HEK293 (cell line): ENCODE data around the gene MAP1LC3B2.
A peak's percentile ranks its signal among the peaks of the same experiment; 100 is the strongest.

Source experiments
- CTCF ChIA-PET: fragments of 350-600 bp; formaldehyde crosslinking; extraction: SDS; loops from one replicate; lab custom pipeline; 2021; ENCODE audit warnings: antibody characterized with exemption; lab: Yijun Ruan, JAX
- POLR2A ChIA-PET: fragments of 300-600 bp; formaldehyde crosslinking; extraction: SDS; loops from one replicate; lab custom pipeline; 2020; ENCODE audit warnings: antibody characterized with exemption, inconsistent platforms; lab: Yijun Ruan, JAX
- H3K27ac ChIP-seq: fragments of 200-500 bp; sonication (Bioruptor generic); 2 replicates; pipeline ENCODE4 v1.5.1; 2014; ENCODE audit warnings: low read depth, low read length, control low read depth, inconsistent platforms; ENCODE audit errors: extremely low read depth
- H3K36me3 ChIP-seq, 2 experiments: fragments of 200-500 bp in 1 of 2; sonication (Bioruptor generic) in 1 of 2; 1 replicate in 1 of 2; 2 replicates in 1 of 2; pipeline ENCODE4 v1.5.1; 2014 to 2017; ENCODE audit warnings: inconsistent platforms in 2 of 2, low read length in 2 of 2; ENCODE audit not compliant: control insufficient read depth in 2 of 2, insufficient read depth in 1 of 2
- H3K4me1 ChIP-seq: fragments of 200-500 bp; sonication (Bioruptor generic); 2 replicates; pipeline ENCODE4 v1.5.1; 2014; ENCODE audit warnings: mild to moderate bottlenecking, low read length, inconsistent platforms; ENCODE audit not compliant: control insufficient read depth, insufficient read depth
- H3K4me3 ChIP-seq: 2 replicates; pipeline ENCODE4 v1.5.1; 2011; ENCODE audit warnings: low read depth, mild to moderate bottlenecking, control low read depth, low read length, moderate library complexity
- H3K9me3 ChIP-seq: fragments of 200-500 bp; sonication (Bioruptor generic); 2 replicates; pipeline ENCODE4 v1.5.1; 2014; ENCODE audit warnings: low read depth, low read length, inconsistent platforms; ENCODE audit not compliant: control insufficient read depth, insufficient read depth
- ATF2 ChIP-seq: fragments of 450-650 bp; formaldehyde crosslinking; IDR thresholded peaks from 2 replicates; pipeline ENCODE4 v1.5.1; 2016; ENCODE audit warnings: missing biosample characterization, missing genetic modification characterization, low read depth
- GLIS1 ChIP-seq: fragments of 450-650 bp; formaldehyde crosslinking; IDR thresholded peaks from 2 replicates; pipeline ENCODE4 v1.5.1; 2016; ENCODE audit warnings: missing biosample characterization, missing genetic modification characterization
- SP7 ChIP-seq: fragments of 450-650 bp; formaldehyde crosslinking; IDR thresholded peaks from 2 replicates; pipeline ENCODE4 v1.5.1; 2016; ENCODE audit warnings: missing biosample characterization, missing genetic modification characterization
- TCF7L2 ChIP-seq: IDR thresholded peaks from 2 replicates; pipeline ENCODE4 v1.6.1; 2011; ENCODE audit warnings: low read depth, mild to moderate bottlenecking, inconsistent platforms, low read length, moderate library complexity, borderline replicate concordance
- ZBTB10 ChIP-seq: fragments of 450-650 bp; formaldehyde crosslinking; IDR thresholded peaks from 2 replicates; pipeline ENCODE4 v1.5.1; 2016; ENCODE audit warnings: missing biosample characterization, missing genetic modification characterization
- ZBTB17 ChIP-seq: fragments of 450-650 bp; formaldehyde crosslinking; IDR thresholded peaks from 2 replicates; pipeline ENCODE4 v1.5.1; 2016; ENCODE audit warnings: missing biosample characterization, missing genetic modification characterization
- ZBTB26 ChIP-seq: fragments of 450-650 bp; formaldehyde crosslinking; optimal IDR thresholded peaks from 2 replicates; pipeline ENCODE3; 2016; ENCODE audit warnings: missing biosample characterization, mild to moderate bottlenecking, missing genetic modification characterization
- ZFP41 ChIP-seq: fragments of 450-650 bp; formaldehyde crosslinking; IDR thresholded peaks from 2 replicates; pipeline ENCODE4 v1.5.1; 2016; ENCODE audit warnings: missing biosample characterization, missing genetic modification characterization, borderline replicate concordance
- ZIC2 ChIP-seq: fragments of 450-650 bp; formaldehyde crosslinking; IDR thresholded peaks from 2 replicates; pipeline ENCODE4 v1.5.1; 2016; ENCODE audit warnings: missing biosample characterization, missing genetic modification characterization
- ZNF174 ChIP-seq: fragments of 450-650 bp; formaldehyde crosslinking; IDR thresholded peaks from 2 replicates; pipeline ENCODE4 v1.5.0; 2017; ENCODE audit warnings: missing biosample characterization, mild to moderate bottlenecking, missing genetic modification characterization
- ZNF175 ChIP-seq: fragments of 450-650 bp; formaldehyde crosslinking; IDR thresholded peaks from 2 replicates; pipeline ENCODE4 v1.5.1; 2016; ENCODE audit warnings: missing biosample characterization, missing genetic modification characterization
- ZNF221 ChIP-seq: fragments of 450-650 bp; formaldehyde crosslinking; IDR thresholded peaks from 2 replicates; pipeline ENCODE4 v1.5.1; 2017; ENCODE audit warnings: missing biosample characterization, missing genetic modification characterization, borderline replicate concordance
- ZNF274 ChIP-seq, 2 experiments: fragments of 200-500 bp in 1 of 2; fragments of 450-650 bp in 1 of 2; sonication (Bioruptor generic) in 1 of 2; formaldehyde crosslinking in 1 of 2; IDR thresholded peaks; 2 replicates each; pipeline versions ENCODE4 v1.5.1 to v1.6.1; 2014 to 2016; ENCODE audit warnings: borderline replicate concordance in 1 of 2, inconsistent platforms in 1 of 2, low read length in 1 of 2, missing biosample characterization in 1 of 2, missing genetic modification characterization in 1 of 2
- ZNF350 ChIP-seq: fragments of 450-650 bp; formaldehyde crosslinking; IDR thresholded peaks from 2 replicates; pipeline ENCODE4 v1.5.0; 2017; ENCODE audit warnings: missing biosample characterization, mild to moderate bottlenecking, missing genetic modification characterization
- ZNF362 ChIP-seq: fragments of 450-650 bp; formaldehyde crosslinking; IDR thresholded peaks from 2 replicates; pipeline ENCODE4 v1.5.1; 2016; ENCODE audit warnings: missing biosample characterization, missing genetic modification characterization
- ZNF391 ChIP-seq: fragments of 450-650 bp; formaldehyde crosslinking; IDR thresholded peaks from 2 replicates; pipeline ENCODE4 v1.5.1; 2016; ENCODE audit warnings: low read depth, missing biosample characterization, missing genetic modification characterization, borderline replicate concordance
- ZNF398 ChIP-seq: fragments of 450-650 bp; formaldehyde crosslinking; IDR thresholded peaks from 2 replicates; pipeline ENCODE4 v1.5.1; 2017; ENCODE audit warnings: missing biosample characterization, missing genetic modification characterization
- ZNF510 ChIP-seq: fragments of 450-650 bp; formaldehyde crosslinking; IDR thresholded peaks from 2 replicates; pipeline ENCODE4 v1.5.1; 2018; ENCODE audit warnings: mild to moderate bottlenecking, missing genetic modification characterization, missing biosample characterization; ENCODE audit not compliant: insufficient replicate concordance
- ZNF518A ChIP-seq: fragments of 450-650 bp; formaldehyde crosslinking; conservative IDR thresholded peaks from 2 replicates; pipeline ENCODE4 v1.5.1; 2016; ENCODE audit warnings: low read depth, missing biosample characterization, missing genetic modification characterization
- ZNF629 ChIP-seq: fragments of 450-650 bp; formaldehyde crosslinking; IDR thresholded peaks from 2 replicates; pipeline ENCODE4 v1.5.1; 2017; ENCODE audit warnings: missing biosample characterization, missing genetic modification characterization
- ZNF645 ChIP-seq: fragments of 450-650 bp; formaldehyde crosslinking; IDR thresholded peaks from 2 replicates; pipeline ENCODE4; 2016; ENCODE audit warnings: missing biosample characterization, missing genetic modification characterization

Gene MAP1LC3B2

GRCh38 chr12:116520801-116521471 lies 38.2 kb upstream of the MAP1LC3B2 start:
- Histone ChIP-seq H3K4me1 (peaks cover 9% of the 10 kb centered on the region), H3K9me3 (no peaks in the 10 kb centered on the region), H3K27ac (no peak overlapping the region), H3K36me3 (no peaks in the 10 kb centered on the region), H3K4me3 (no peak overlapping the region)
- ChIA-PET POLR2A (no interaction called here), CTCF (no interaction called here)
- no peak for TF ChIP-seq ZNF221 (tag by site-specific recombination)
- TF ChIP-seq ZNF362 (tag by site-specific recombination), result 0 out of 2 replicates have a peak, but pooled peaks have one; percentile 44
- TF ChIP-seq ZNF175 (tag by site-specific recombination), result no peak
- no peak for TF ChIP-seq ZNF398 (tag by site-specific recombination)
- TF ChIP-seq ZNF174 (tag by site-specific recombination), result no peak
- TF ChIP-seq ZNF350 (tag by site-specific recombination), result no peak
- TF ChIP-seq ZNF391 (tag by site-specific recombination), result no peak
- peak; percentile 83 for TF ChIP-seq ZNF629 (tag by site-specific recombination)
- TF ChIP-seq ZFP41 (tag by site-specific recombination), result no peak
- TF ChIP-seq ZNF645 (tag by site-specific recombination), result no peak
- no peak for TF ChIP-seq ZNF510
- 0 out of 2 replicates have a peak, but pooled peaks have one; percentile 24 for TF ChIP-seq ZNF518A (tag by site-specific recombination)
- TF ChIP-seq ZBTB26, result no peak
- TF ChIP-seq TCF7L2, result peak; percentile 64; the same call in 1 of the 2 replicates
- TF ChIP-seq ZIC2 (tag by site-specific recombination), result 0 out of 2 replicates have a peak, but pooled peaks have one; percentile 35
- no peak for TF ChIP-seq ZNF274 (IDR thresholded peaks at IDR 0.05; ENCODE audit: low read length)
- no peak for TF ChIP-seq ZNF274 (tag by site-specific recombination; IDR thresholded peaks at IDR 0.05; ENCODE audit: borderline replicate concordance)
- TF ChIP-seq ZBTB17, result peak; percentile 37
- TF ChIP-seq SP7 (tag by site-specific recombination), result peak; percentile 39; the same call in 1 of the 2 replicates
- peak; percentile 77 for TF ChIP-seq ATF2 (tag by site-specific recombination)
- TF ChIP-seq ZBTB10 (tag by site-specific recombination), result no peak
- peak; percentile 63 for TF ChIP-seq GLIS1 (tag by site-specific recombination)
